H1 (cell line): ENCODE measurements around the gene H2BK1. TPM values are rescaled to one million over a fixed set of nuclear protein-coding genes. Genes with fewer than 3 reads are reported as not detected.

ENCODE experiments used
- CBX5 ChIP-seq: fragments of 300-800, 300-1000 bp; sonication (generic); IDR thresholded peaks from 2 replicates; pipeline ENCODE4 v1.7.1; 2016; ENCODE audit warnings: antibody characterized with exemption, low read length, low read depth
- CEBPB ChIP-seq: IDR thresholded peaks from 2 replicates; pipeline ENCODE4 v1.6.1; 2012; ENCODE audit warnings: low read depth, low read length
- CTBP2 ChIP-seq: IDR thresholded peaks from 2 replicates; pipeline ENCODE4 v1.7.0; 2011; ENCODE audit warnings: borderline replicate concordance, mild to moderate bottlenecking, moderate library complexity, mixed read lengths, low read length; ENCODE audit not compliant: insufficient read depth, insufficient read length
- CTCF ChIP-seq, 3 experiments: IDR thresholded peaks; 1 replicate in 2 of 3; 2 replicates in 1 of 3; pipeline versions ENCODE4 v1.5.1 to v1.6.1; 2011; ENCODE audit warnings: low read length in 3 of 3, mild to moderate bottlenecking in 3 of 3, inconsistent platforms in 2 of 3, low read depth in 1 of 3, moderate library complexity in 1 of 3; ENCODE audit not compliant: insufficient read depth in 1 of 3; ENCODE audit errors: control extremely low read depth in 1 of 3
- E2F6 ChIP-seq: IDR thresholded peaks from 2 replicates; pipeline ENCODE4 v1.6.1; 2012; ENCODE audit warnings: inconsistent platforms
- EGR1 ChIP-seq: IDR thresholded peaks from 2 replicates; pipeline ENCODE4 v1.6.1; 2011; ENCODE audit warnings: low read depth, low read length, borderline replicate concordance
- EZH2 ChIP-seq: fragments of 200-600 bp; sonication (generic); IDR thresholded peaks from 2 replicates; pipeline ENCODE4 v1.7.1; 2012; ENCODE audit warnings: low read depth, mild to moderate bottlenecking, moderate library complexity, low read length, inconsistent platforms; ENCODE audit not compliant: severe bottlenecking
- FOSL1 ChIP-seq: IDR thresholded peaks from 2 replicates; pipeline ENCODE4 v1.6.1; 2011; ENCODE audit warnings: mild to moderate bottlenecking, low read depth, low read length, moderate library complexity; ENCODE audit not compliant: insufficient read depth
- GABPA ChIP-seq: IDR thresholded peaks from 2 replicates; pipeline ENCODE4 v1.6.1; 2011; ENCODE audit warnings: mild to moderate bottlenecking, low read length, moderate library complexity, borderline replicate concordance; ENCODE audit not compliant: insufficient read depth
- KDM5A ChIP-seq: fragments of 200-600 bp; IDR thresholded peaks from 2 replicates; pipeline ENCODE4 v1.7.1; 2012; ENCODE audit warnings: mild to moderate bottlenecking, low read length, inconsistent platforms, mixed read lengths
- NANOG ChIP-seq: IDR thresholded peaks from 2 replicates; pipeline ENCODE4 v1.6.1; 2011; ENCODE audit warnings: low read length, low read depth, mild to moderate bottlenecking, inconsistent platforms; ENCODE audit not compliant: insufficient read depth, poor library complexity, severe bottlenecking
- RAD21 ChIP-seq, 2 experiments: IDR thresholded peaks in 1 of 2; conservative IDR thresholded peaks in 1 of 2; 2 replicates each; pipeline ENCODE4 v1.6.1; 2011; ENCODE audit warnings: low read depth in 2 of 2, low read length in 2 of 2, improper control_type of control experiment in 1 of 2, inconsistent platforms in 1 of 2, mild to moderate bottlenecking in 1 of 2, moderate library complexity in 1 of 2
- RBBP5 ChIP-seq: IDR thresholded peaks from 2 replicates; pipeline ENCODE4 v1.7.1; 2012; ENCODE audit warnings: low read depth, mild to moderate bottlenecking, inconsistent platforms, low read length, moderate library complexity, borderline replicate concordance
- RFX5 ChIP-seq: IDR thresholded peaks from 2 replicates; pipeline ENCODE4 v1.6.1; 2011; ENCODE audit warnings: low read depth, low read length, improper control_type of control experiment, borderline replicate concordance
- RXRA ChIP-seq: IDR thresholded peaks from 2 replicates; pipeline ENCODE4 v1.6.1; 2011; ENCODE audit warnings: low read depth, mild to moderate bottlenecking, low read length, moderate library complexity; ENCODE audit not compliant: insufficient read depth
- SIX5 ChIP-seq: IDR thresholded peaks from 2 replicates; pipeline ENCODE4 v1.6.1; 2011; ENCODE audit warnings: mild to moderate bottlenecking, low read depth, low read length
- SP2 ChIP-seq: IDR thresholded peaks from 2 replicates; pipeline ENCODE4 v1.6.1; 2012; ENCODE audit warnings: mild to moderate bottlenecking, low read length, inconsistent platforms
- SRF ChIP-seq: IDR thresholded peaks from 2 replicates; pipeline ENCODE4 v1.6.1; 2011; ENCODE audit warnings: mild to moderate bottlenecking, low read depth, low read length, moderate library complexity
- TAF1 ChIP-seq: IDR thresholded peaks from 2 replicates; pipeline ENCODE4 v1.6.1; 2011; ENCODE audit warnings: mild to moderate bottlenecking, low read depth, low read length
- YY1 ChIP-seq: IDR thresholded peaks from 2 replicates; pipeline ENCODE4 v1.6.1; 2011; ENCODE audit warnings: low read depth, mild to moderate bottlenecking, low read length
- polyA plus RNA-seq, 7 experiments: library from polyadenylated mRNA; depleted of rRNA in 3 of 7; stranded (reverse) in 5 of 7; unstranded in 2 of 7; fragments of >200 nt in 5 of 7; fragments of 200-250 nt in 2 of 7; gene quantifications; 1 replicate in 5 of 7; 2 replicates in 1 of 7; 4 replicates in 1 of 7; pipeline versions ENCODE4 v1.2.1 to v1.2.3, GENCODE V29; 2011 to 2013; ENCODE audit warnings: missing spikeins in 2 of 7, mixed read lengths in 2 of 7
- total RNA-seq: library from RNA; stranded (reverse); fragmentation: NEBNext Ultra II Directional; extraction: Animal tissue kit (Norgen Biotek cat#: 25700); gene quantifications from 2 replicates; pipeline ENCODE4 v1.2.1, GENCODE V29; 2021

Gene H2BK1
- total and polyA plus RNA-seq, 2 of the 8 experiments (the other 6 are each of a cell fraction or from before 2014, with no cell fraction given) = not detected

GRCh38 chr7:151175793-151176311 is 34.4 kb downstream of the H2BK1 start (continued):
- TF ChIP-seq CTCF (IDR thresholded peaks at IDR 0.05; ENCODE audit: control extremely low read depth in 1 of 3, insufficient read depth in 1 of 3, low read depth in 1 of 3, low read length in 3 of 3) (peak in 2 of 3 experiments; percentile 67 to 70; a peak in 3 of 4 replicates), SRF (no peak), NANOG (no peak), SP2 (no peak), CEBPB (no peak), RFX5 (no peak), TAF1 (no peak), YY1 (no peak), EZH2 (peak; percentile 40), CBX5 (no peak), KDM5A (no peak), RAD21 (IDR thresholded peaks at IDR 0.05 in 1 of 2, conservative IDR thresholded peaks at IDR 0.05 in 1 of 2; ENCODE audit: low read depth in 2 of 2, low read length in 2 of 2) (peak; percentile 17 to 33; a peak in 3 of 4 replicates), CTBP2 (no peak), EGR1 (no peak), FOSL1 (no peak), E2F6 (peak; percentile 34; the same call in 1 of the 2 replicates), GABPA (0 out of 2 replicates have a peak, but pooled peaks have one; percentile 33), SIX5 (no peak), RBBP5 (no peak), RXRA (no peak)
